Peyer's patch (tissue), 4 donors: ENCODE measurements around the gene CHST9.

Experiments used
- POLR2A ChIP-seq, 2 donors: fragments of 450-650 bp; IDR thresholded peaks; one replicate each; pipeline ENCODE4 v1.5.1; 2017; ENCODE audit warnings: antibody characterized with exemption in 2 of 2, mild to moderate bottlenecking in 2 of 2, moderate library complexity in 2 of 2
- TF ChIP-seq, protein P1 (sequence below), 6 experiments: fragments of 450-650 bp in 4 of 6; fragments of 200-600 bp in 2 of 6; sonication (generic) in 1 of 6; IDR thresholded peaks; one replicate each; pipeline ENCODE4 v1.5.1; 2017 to 2019; ENCODE audit warnings: antibody characterized with exemption in 6 of 6, mild to moderate bottlenecking in 3 of 6, moderate library complexity in 1 of 6

- TF ChIP-seq, protein P1, sequence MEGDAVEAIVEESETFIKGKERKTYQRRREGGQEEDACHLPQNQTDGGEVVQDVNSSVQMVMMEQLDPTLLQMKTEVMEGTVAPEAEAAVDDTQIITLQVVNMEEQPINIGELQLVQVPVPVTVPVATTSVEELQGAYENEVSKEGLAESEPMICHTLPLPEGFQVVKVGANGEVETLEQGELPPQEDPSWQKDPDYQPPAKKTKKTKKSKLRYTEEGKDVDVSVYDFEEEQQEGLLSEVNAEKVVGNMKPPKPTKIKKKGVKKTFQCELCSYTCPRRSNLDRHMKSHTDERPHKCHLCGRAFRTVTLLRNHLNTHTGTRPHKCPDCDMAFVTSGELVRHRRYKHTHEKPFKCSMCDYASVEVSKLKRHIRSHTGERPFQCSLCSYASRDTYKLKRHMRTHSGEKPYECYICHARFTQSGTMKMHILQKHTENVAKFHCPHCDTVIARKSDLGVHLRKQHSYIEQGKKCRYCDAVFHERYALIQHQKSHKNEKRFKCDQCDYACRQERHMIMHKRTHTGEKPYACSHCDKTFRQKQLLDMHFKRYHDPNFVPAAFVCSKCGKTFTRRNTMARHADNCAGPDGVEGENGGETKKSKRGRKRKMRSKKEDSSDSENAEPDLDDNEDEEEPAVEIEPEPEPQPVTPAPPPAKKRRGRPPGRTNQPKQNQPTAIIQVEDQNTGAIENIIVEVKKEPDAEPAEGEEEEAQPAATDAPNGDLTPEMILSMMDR (IDR thresholded peaks at IDR 0.05) = no peak
- no peak for TF ChIP-seq POLR2A (IDR thresholded peaks at IDR 0.05)
Measured at GRCh38 chr18:27178424-27178823, 6.7 kb downstream of the CHST9 start.
